Liver (tissue), 9 donors: ENCODE results near the gene TANC1. TPM values are rescaled to one million over a fixed set of nuclear protein-coding genes. Genes with fewer than 3 reads are reported as not detected.
A peak's percentile ranks its signal among the peaks of the same experiment; 100 is the strongest.

Source experiments
- DNase-seq: peaks from one replicate; pipeline ENCODE4 v3.0.0-alpha.2; 2017; ENCODE audit warnings: low spot score
- H3K27ac ChIP-seq, 2 donors: one replicate each; pipeline ENCODE4 v1.7.0; 2013; ENCODE audit warnings: inconsistent platforms in 2 of 2, low read length in 2 of 2, control low read depth in 1 of 2, low read depth in 1 of 2, mild to moderate bottlenecking in 1 of 2
- H3K27me3 ChIP-seq, 4 donors: one replicate each; pipeline versions ENCODE4 v1.6.1 to v1.7.0; 2013; ENCODE audit warnings: low read length in 3 of 4, inconsistent platforms in 1 of 4, mild to moderate bottlenecking in 1 of 4, moderate library complexity in 1 of 4; ENCODE audit not compliant: control insufficient read depth in 4 of 4, insufficient read depth in 4 of 4
- H3K36me3 ChIP-seq, 4 donors: one replicate each; pipeline versions ENCODE4 v1.6.1 to v1.7.0; 2013; ENCODE audit warnings: low read length in 3 of 4, mild to moderate bottlenecking in 3 of 4, low read depth in 1 of 4, moderate library complexity in 1 of 4; ENCODE audit not compliant: control insufficient read depth in 4 of 4, insufficient read depth in 3 of 4
- H3K4me1 ChIP-seq, 4 donors: one replicate each; pipeline versions ENCODE4 v1.6.1 to v1.7.0; 2013; ENCODE audit warnings: low read length in 3 of 4, mild to moderate bottlenecking in 3 of 4, moderate library complexity in 1 of 4; ENCODE audit not compliant: control insufficient read depth in 4 of 4, insufficient read depth in 4 of 4
- H3K4me3 ChIP-seq, 3 donors: one replicate each; pipeline versions ENCODE4 v1.6.1 to v1.7.0; 2013; ENCODE audit warnings: low read length in 3 of 3, control low read depth in 1 of 3, low read depth in 1 of 3, mild to moderate bottlenecking in 1 of 3
- H3K9ac ChIP-seq, 2 donors: one replicate each; pipeline ENCODE4 v1.7.0; 2013; ENCODE audit warnings: low read length in 2 of 2, mild to moderate bottlenecking in 2 of 2, moderate library complexity in 2 of 2, control low read depth in 1 of 2, low read depth in 1 of 2
- H3K9me3 ChIP-seq, 4 donors: one replicate each; pipeline versions ENCODE4 v1.6.1 to v1.7.0; 2013; ENCODE audit warnings: low read length in 3 of 4; ENCODE audit not compliant: control insufficient read depth in 4 of 4
- EGR1 ChIP-seq, 2 donors: IDR thresholded peaks; 2 replicates each; pipeline ENCODE4 v1.6.1; 2016 to 2018; ENCODE audit warnings: antibody characterized with exemption in 2 of 2, low read depth in 2 of 2
- FOXA1 ChIP-seq: IDR thresholded peaks from 2 replicates; pipeline ENCODE4 v1.6.1; 2016; ENCODE audit warnings: antibody characterized with exemption
- GABPA ChIP-seq, 2 donors: IDR thresholded peaks in 1 of 2; conservative IDR thresholded peaks in 1 of 2; 2 replicates each; pipeline ENCODE4 v1.6.1; 2016; ENCODE audit warnings: antibody characterized with exemption in 2 of 2, mild to moderate bottlenecking in 1 of 2, moderate library complexity in 1 of 2
- HNF4A ChIP-seq, 2 donors: conservative IDR thresholded peaks; 2 replicates each; pipeline ENCODE4 v1.6.1; 2016; ENCODE audit warnings: antibody characterized with exemption in 2 of 2, mild to moderate bottlenecking in 2 of 2
- HNF4G ChIP-seq: IDR thresholded peaks from 2 replicates; pipeline ENCODE4 v1.6.1; 2016; ENCODE audit warnings: antibody characterized with exemption
- JUND ChIP-seq, 2 donors: IDR thresholded peaks; 2 replicates each; pipeline ENCODE4 v1.6.1; 2016; ENCODE audit warnings: antibody characterized with exemption in 2 of 2
- NR2F2 ChIP-seq: IDR thresholded peaks from 2 replicates; pipeline ENCODE4 v1.6.1; 2016; ENCODE audit warnings: antibody characterized with exemption
- RAD21 ChIP-seq, 2 donors: IDR thresholded peaks; 2 replicates each; pipeline ENCODE4 v1.6.1; 2016; ENCODE audit warnings: antibody characterized with exemption in 2 of 2, mild to moderate bottlenecking in 2 of 2
- TAF1 ChIP-seq: conservative IDR thresholded peaks from 2 replicates; pipeline ENCODE4 v1.6.1; 2016; ENCODE audit warnings: antibody characterized with exemption, mild to moderate bottlenecking
- YY1 ChIP-seq: IDR thresholded peaks from 2 replicates; pipeline ENCODE4 v1.6.1; 2016; ENCODE audit warnings: antibody characterized with exemption, mild to moderate bottlenecking
- WGBS: extraction: QIAGEN DNeasy Blood & Tissue Kit; methylation state at CpG from one replicate; pipeline ENCODE4 v1.1.7; 2013; 5-methylcytosine and 5-hydroxymethylcytosine counted together
- polyA plus RNA-seq, 2 donors: library from polyadenylated mRNA; stranded (reverse) in 1 of 2; unstranded in 1 of 2; fragments of 200-250 nt in 1 of 2; fragments of >200 nt in 1 of 2; fragmentation: Nextera tagmentation in 1 of 2; extraction: Ambion mirVana in 1 of 2; gene quantifications; one replicate each; pipeline versions ENCODE4 v1.2.1 to v1.2.3, GENCODE V29; 2013 to 2015
- total RNA-seq, 2 donors: library from RNA; depleted of rRNA; stranded (reverse); fragments of >200 nt; gene quantifications; one replicate each; pipeline ENCODE4 v1.2.3, GENCODE V29; 2014
- TF ChIP-seq, protein P1 (sequence below): IDR thresholded peaks from 2 replicates; pipeline ENCODE4 v1.6.1; 2016; ENCODE audit warnings: antibody characterized with exemption
- TF ChIP-seq, protein P2 (sequence below): IDR thresholded peaks from 2 replicates; pipeline ENCODE4 v1.6.1; 2016; ENCODE audit warnings: antibody characterized with exemption, mild to moderate bottlenecking
- TF ChIP-seq, protein P3 (sequence below): fragments of 150-350 bp; IDR thresholded peaks from 2 replicates; pipeline ENCODE4 v1.5.1; 2017; ENCODE audit warnings: improper control_type of control experiment, low read depth, low read length; ENCODE audit not compliant: missing input control
- TF ChIP-seq, protein P4 (sequence below): IDR thresholded peaks from 2 replicates; pipeline ENCODE4 v1.6.1; 2016; ENCODE audit warnings: antibody characterized with exemption
- TF ChIP-seq, protein P5 (sequence below): IDR thresholded peaks from 2 replicates; pipeline ENCODE4 v1.6.1; 2016; ENCODE audit warnings: antibody characterized with exemption
- donor health status: healthy.
- donor health status: healthy.
- donor health status: healthy.
- donor health status: healthy.
- donor health status: healthy.

Gene TANC1
- total and polyA plus RNA-seq, 4 donors = 3.7 to 17.7 (median 5.2) TPM

DNA sequence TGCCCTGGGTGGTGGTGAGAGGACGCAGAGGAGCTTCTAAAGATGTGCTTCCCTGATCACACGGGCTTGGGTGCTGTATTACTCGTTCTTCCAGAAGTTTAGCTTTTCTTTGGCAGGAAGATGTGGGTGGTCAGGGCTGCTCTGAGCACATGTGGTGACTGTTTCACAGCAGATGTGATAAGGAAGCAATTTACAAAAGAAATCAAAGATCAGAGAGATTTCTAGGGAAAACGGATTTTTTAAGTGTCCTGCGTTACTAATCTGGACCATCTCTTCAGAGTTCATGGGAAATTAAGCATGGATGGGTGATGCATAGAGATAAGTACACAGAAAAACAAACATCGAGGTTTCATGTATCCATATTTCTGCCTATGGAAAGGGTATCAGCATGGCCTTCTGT, 218.7 kb downstream of the TANC1 start:
- no peaks in the 10 kb centered on the region for H3K4me1 ChIP-seq
- DNase-seq = no peak
- no peaks in the 10 kb centered on the region for H3K9me3 ChIP-seq
- no peaks in the 10 kb centered on the region for H3K27me3 ChIP-seq
- no peak overlapping the region for H3K9ac ChIP-seq
- WGBS = 86% methylated on average over 6 of the region's 6 CpGs
- no peak for TF ChIP-seq TAF1
- no peak for TF ChIP-seq HNF4G
- no peak for TF ChIP-seq EGR1 (IDR thresholded peaks at IDR 0.05; ENCODE audit: low read depth in 2 of 2)
- TF ChIP-seq RAD21 (IDR thresholded peaks at IDR 0.05) = no peak
- TF ChIP-seq FOXA1 = no peak
- TF ChIP-seq JUND (IDR thresholded peaks at IDR 0.05) = no peak
- no peak for TF ChIP-seq HNF4A (conservative IDR thresholded peaks at IDR 0.05)
- TF ChIP-seq NR2F2 = no peak
- TF ChIP-seq, protein P1, sequence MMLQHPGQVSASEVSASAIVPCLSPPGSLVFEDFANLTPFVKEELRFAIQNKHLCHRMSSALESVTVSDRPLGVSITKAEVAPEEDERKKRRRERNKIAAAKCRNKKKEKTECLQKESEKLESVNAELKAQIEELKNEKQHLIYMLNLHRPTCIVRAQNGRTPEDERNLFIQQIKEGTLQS = no peak
- TF ChIP-seq, protein P2, sequence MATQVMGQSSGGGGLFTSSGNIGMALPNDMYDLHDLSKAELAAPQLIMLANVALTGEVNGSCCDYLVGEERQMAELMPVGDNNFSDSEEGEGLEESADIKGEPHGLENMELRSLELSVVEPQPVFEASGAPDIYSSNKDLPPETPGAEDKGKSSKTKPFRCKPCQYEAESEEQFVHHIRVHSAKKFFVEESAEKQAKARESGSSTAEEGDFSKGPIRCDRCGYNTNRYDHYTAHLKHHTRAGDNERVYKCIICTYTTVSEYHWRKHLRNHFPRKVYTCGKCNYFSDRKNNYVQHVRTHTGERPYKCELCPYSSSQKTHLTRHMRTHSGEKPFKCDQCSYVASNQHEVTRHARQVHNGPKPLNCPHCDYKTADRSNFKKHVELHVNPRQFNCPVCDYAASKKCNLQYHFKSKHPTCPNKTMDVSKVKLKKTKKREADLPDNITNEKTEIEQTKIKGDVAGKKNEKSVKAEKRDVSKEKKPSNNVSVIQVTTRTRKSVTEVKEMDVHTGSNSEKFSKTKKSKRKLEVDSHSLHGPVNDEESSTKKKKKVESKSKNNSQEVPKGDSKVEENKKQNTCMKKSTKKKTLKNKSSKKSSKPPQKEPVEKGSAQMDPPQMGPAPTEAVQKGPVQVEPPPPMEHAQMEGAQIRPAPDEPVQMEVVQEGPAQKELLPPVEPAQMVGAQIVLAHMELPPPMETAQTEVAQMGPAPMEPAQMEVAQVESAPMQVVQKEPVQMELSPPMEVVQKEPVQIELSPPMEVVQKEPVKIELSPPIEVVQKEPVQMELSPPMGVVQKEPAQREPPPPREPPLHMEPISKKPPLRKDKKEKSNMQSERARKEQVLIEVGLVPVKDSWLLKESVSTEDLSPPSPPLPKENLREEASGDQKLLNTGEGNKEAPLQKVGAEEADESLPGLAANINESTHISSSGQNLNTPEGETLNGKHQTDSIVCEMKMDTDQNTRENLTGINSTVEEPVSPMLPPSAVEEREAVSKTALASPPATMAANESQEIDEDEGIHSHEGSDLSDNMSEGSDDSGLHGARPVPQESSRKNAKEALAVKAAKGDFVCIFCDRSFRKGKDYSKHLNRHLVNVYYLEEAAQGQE = no peak
- TF ChIP-seq, protein P3, sequence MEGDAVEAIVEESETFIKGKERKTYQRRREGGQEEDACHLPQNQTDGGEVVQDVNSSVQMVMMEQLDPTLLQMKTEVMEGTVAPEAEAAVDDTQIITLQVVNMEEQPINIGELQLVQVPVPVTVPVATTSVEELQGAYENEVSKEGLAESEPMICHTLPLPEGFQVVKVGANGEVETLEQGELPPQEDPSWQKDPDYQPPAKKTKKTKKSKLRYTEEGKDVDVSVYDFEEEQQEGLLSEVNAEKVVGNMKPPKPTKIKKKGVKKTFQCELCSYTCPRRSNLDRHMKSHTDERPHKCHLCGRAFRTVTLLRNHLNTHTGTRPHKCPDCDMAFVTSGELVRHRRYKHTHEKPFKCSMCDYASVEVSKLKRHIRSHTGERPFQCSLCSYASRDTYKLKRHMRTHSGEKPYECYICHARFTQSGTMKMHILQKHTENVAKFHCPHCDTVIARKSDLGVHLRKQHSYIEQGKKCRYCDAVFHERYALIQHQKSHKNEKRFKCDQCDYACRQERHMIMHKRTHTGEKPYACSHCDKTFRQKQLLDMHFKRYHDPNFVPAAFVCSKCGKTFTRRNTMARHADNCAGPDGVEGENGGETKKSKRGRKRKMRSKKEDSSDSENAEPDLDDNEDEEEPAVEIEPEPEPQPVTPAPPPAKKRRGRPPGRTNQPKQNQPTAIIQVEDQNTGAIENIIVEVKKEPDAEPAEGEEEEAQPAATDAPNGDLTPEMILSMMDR = no peak
- no peak for TF ChIP-seq GABPA (IDR thresholded peaks at IDR 0.05 in 1 of 2, conservative IDR thresholded peaks at IDR 0.05 in 1 of 2)
- H3K4me3 ChIP-seq = no peak overlapping the region
- peaks cover 0 to 10% (median 2%) of the 10 kb centered on the region in 4 donors for H3K36me3 ChIP-seq
- H3K27ac ChIP-seq = no peak overlapping the region

DNA sequence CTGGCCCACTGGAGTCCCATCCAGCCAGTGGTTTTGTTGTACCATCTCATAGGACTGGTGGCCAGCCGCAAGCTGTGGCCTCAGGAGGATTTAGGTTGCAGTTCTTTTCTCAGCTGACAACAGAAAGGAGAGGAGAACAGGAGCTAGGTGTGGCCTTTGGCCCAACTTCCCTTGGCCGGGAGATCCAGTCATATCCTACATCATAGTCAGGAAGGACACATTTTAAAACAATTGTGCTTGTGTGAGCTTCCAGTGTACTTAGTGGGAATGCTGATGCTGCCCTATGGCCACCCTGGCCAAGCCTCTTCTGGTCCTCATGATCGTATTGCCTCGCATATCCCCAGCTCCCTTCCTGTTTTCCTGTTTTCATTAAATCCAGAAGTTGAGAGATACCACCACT, 220.0 kb downstream of the TANC1 start:
- Histone ChIP-seq H3K27me3 (no peaks in the 10 kb centered on the region), H3K36me3 (peaks cover 0 to 13% (median 2%) of the 10 kb centered on the region in 4 donors), H3K27ac (no peak overlapping the region), H3K4me3 (no peak overlapping the region), H3K9me3 (no peaks in the 10 kb centered on the region), H3K9ac (no peak overlapping the region), H3K4me1 (no peaks in the 10 kb centered on the region)
- TF ChIP-seq, protein P3 = no peak
- no peak for TF ChIP-seq GABPA (IDR thresholded peaks at IDR 0.05 in 1 of 2, conservative IDR thresholded peaks at IDR 0.05 in 1 of 2)
- TF ChIP-seq RAD21 (IDR thresholded peaks at IDR 0.05) = peak in 1 of 2 donors; percentile 8
- TF ChIP-seq EGR1 (IDR thresholded peaks at IDR 0.05; ENCODE audit: low read depth in 2 of 2) = no peak
- TF ChIP-seq, protein P4, sequence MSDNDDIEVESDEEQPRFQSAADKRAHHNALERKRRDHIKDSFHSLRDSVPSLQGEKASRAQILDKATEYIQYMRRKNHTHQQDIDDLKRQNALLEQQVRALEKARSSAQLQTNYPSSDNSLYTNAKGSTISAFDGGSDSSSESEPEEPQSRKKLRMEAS = no peak
- TF ChIP-seq YY1 = no peak
- TF ChIP-seq, protein P5, sequence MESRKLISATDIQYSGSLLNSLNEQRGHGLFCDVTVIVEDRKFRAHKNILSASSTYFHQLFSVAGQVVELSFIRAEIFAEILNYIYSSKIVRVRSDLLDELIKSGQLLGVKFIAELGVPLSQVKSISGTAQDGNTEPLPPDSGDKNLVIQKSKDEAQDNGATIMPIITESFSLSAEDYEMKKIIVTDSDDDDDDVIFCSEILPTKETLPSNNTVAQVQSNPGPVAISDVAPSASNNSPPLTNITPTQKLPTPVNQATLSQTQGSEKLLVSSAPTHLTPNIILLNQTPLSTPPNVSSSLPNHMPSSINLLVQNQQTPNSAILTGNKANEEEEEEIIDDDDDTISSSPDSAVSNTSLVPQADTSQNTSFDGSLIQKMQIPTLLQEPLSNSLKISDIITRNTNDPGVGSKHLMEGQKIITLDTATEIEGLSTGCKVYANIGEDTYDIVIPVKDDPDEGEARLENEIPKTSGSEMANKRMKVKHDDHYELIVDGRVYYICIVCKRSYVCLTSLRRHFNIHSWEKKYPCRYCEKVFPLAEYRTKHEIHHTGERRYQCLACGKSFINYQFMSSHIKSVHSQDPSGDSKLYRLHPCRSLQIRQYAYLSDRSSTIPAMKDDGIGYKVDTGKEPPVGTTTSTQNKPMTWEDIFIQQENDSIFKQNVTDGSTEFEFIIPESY = no peak
- 81% methylated on average over 4 of the region's 4 CpGs for WGBS
- no peak for DNase-seq
